HT1080 (cell line): Measurements from ENCODE around the gene GATA3. TPM values are rescaled to one million over a fixed set of nuclear protein-coding genes. Genes with fewer than 3 reads are reported as not detected.

ENCODE experiments used
- total RNA-seq: library from RNA; depleted of rRNA; stranded (reverse); fragments of >200 nt; shearing (Covaris generic); gene quantifications from 2 replicates; pipeline ENCODE4 v1.2.3, GENCODE V29; 2014; rRNA removed

Gene GATA3
- total RNA-seq, 1 experiment from 2014 or later = 0.68 TPM

Other genes with a start within 250 kb of the GATA3 start
- 2.6 and 3.1 TPM in 2 replicates for gene TAF3, start 236.2 kb upstream of the GATA3 start, total RNA-seq